SK-N-MC (cell line): ENCODE results near the gene RELN.

ENCODE experiments used
- DNase-seq: peaks from one replicate; pipeline ENCODE4 v3.0.0-alpha.2; 2011; ENCODE audit warnings: low read depth, low spot score
- H3K27ac ChIP-seq: fragments of 200-600 bp; sonication (generic); 2 replicates; pipeline ENCODE4 v1.5.1; 2016; ENCODE audit warnings: mixed run types
- H3K36me3 ChIP-seq: fragments of 200-600 bp; sonication (generic); 2 replicates; pipeline ENCODE4 v1.6.1; 2017; ENCODE audit warnings: antibody characterized with exemption, low read length, mixed read lengths; ENCODE audit not compliant: insufficient read depth
- H3K4me3 ChIP-seq: fragments of 200-600 bp; sonication (generic); 2 replicates; pipeline ENCODE4 v1.5.1; 2016
- H3K9ac ChIP-seq: fragments of 200-600 bp; sonication (generic); 2 replicates; pipeline ENCODE4 v1.8.0; 2017; ENCODE audit warnings: mixed run types, mixed read lengths; ENCODE audit not compliant: insufficient read length
- H3K9me3 ChIP-seq: fragments of 200-600 bp; sonication (generic); 2 replicates; pipeline ENCODE4 v1.6.1; 2017; ENCODE audit warnings: low read depth, mild to moderate bottlenecking, antibody characterized with exemption, low read length, moderate library complexity, mixed read lengths
- EZH2 ChIP-seq: fragments of 200-600 bp; sonication (generic); IDR thresholded peaks from one replicate; pipeline ENCODE4 v1.6.1; 2017; ENCODE audit warnings: antibody characterized with exemption
- FOXP2 ChIP-seq: optimal IDR thresholded peaks from 2 replicates; pipeline ENCODE3; 2011; ENCODE audit warnings: mild to moderate bottlenecking, moderate library complexity; ENCODE audit not compliant: insufficient read depth; ENCODE audit errors: extremely low read length, control extremely low read depth
- POLR2AphosphoS5 ChIP-seq: IDR thresholded peaks from 2 replicates; pipeline ENCODE4 v1.6.1; 2012; ENCODE audit warnings: mild to moderate bottlenecking, low read depth, low read length, borderline replicate concordance

Gene RELN

DNA sequence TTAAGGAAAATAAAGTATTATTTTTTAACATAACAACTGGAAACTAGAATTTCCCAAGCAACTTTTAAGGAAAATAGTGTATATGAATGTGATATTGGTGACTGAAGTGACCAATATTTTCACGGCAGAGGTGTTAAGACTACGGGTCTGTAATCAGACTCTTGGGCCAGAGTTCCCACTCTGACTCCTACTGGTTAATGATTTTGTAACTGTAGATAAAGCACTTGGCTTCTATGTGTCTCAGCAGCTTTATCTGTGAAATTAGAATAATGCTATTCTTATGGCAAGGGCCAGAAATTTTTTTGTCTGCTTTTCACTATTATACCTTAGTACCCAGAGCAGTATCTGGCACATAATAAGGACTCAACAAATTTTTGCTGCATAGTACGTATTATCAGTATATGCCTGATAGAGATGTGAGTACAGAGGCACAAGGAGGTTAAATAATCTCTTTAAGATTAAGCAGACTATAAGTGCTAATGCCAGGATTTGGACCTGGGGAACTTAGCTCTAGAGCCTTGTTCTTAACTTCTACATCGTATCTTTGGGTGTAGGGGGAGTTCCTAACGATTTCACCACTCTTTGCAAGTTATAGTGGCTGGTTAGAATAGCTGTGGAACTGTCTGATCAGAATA is 357.3 kb downstream of the RELN start:
- Histone ChIP-seq H3K36me3 (no peaks in the 10 kb centered on the region), H3K27ac (no peak overlapping the region), H3K9ac (no peak overlapping the region), H3K9me3 (no peaks in the 10 kb centered on the region), H3K4me3 (no peak overlapping the region)
- DNase-seq: no peak
- TF ChIP-seq EZH2 (no peak), POLR2AphosphoS5 (no peak)

DNA sequence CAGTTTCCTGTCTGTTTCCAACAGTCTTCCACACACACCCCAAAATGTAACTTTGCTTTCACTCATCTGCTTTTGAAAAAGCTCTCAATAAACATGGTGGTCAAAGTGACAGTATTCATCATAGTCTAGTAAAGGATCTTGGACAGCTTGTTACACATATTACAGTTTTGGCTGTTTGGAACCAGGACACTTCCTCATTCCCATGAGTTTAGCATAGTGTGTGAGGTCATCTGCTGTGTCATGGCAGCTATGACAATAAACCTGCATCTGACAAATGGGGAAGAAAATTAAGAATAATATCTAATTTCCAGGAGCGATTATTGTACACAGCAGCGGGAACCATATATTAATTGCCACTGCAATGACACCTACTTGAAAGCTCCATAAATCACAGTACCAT is 359.1 kb downstream of the RELN start:
- H3K9me3 ChIP-seq: no peaks in the 10 kb centered on the region
- H3K4me3 ChIP-seq: no peak overlapping the region
- H3K36me3 ChIP-seq: no peaks in the 10 kb centered on the region
- no peak overlapping the region for H3K27ac ChIP-seq
- no peak for DNase-seq
- TF ChIP-seq EZH2 (no peak), FOXP2 (no peak), POLR2AphosphoS5 (no peak)
- no peak overlapping the region for H3K9ac ChIP-seq

DNA sequence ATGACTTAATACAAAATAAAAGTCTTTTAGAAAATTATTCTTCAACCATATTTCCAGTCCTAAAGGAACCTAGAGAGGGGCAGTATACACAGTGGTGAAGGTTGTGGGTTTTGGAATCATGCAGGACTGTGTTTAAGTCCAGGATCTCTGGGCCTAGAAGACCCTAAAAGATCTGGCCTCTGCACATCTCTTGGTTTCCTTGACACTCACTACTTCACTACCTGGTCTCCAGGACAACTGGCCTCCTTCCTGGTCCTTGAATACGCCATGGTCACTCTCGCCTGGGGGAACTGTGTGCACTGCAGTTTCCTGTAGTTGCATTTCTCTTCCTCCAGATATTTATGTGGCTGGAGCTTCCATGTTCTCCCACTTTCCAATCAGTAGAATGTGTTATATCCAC is 360.7 kb downstream of the RELN start:
- Histone ChIP-seq H3K36me3 (no peaks in the 10 kb centered on the region), H3K27ac (no peak overlapping the region), H3K4me3 (no peak overlapping the region), H3K9ac (no peak overlapping the region), H3K9me3 (no peaks in the 10 kb centered on the region)
- no peak for DNase-seq
- no peak for TF ChIP-seq FOXP2
- no peak for TF ChIP-seq EZH2
- no peak for TF ChIP-seq POLR2AphosphoS5

DNA sequence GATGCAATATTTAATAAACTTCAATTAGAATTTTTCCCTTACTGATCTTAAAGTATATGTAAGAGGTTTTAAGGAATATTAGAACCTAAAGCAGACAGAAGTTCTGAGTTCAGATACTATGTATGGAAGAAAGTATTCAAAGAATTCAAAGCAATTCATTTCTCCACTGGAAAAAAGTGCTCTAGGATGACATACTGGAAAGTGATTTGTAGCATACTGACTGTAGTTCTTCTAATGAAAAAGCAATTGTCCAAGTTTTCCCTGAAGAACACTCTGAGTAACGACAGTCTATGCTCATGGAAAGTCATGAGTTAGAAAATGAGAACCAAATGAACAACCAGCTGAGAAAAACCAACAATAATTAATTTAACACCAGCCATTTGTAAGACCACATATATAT is 362.7 kb downstream of the RELN start:
- DNase-seq: no peak
- TF ChIP-seq EZH2 (no peak), FOXP2 (no peak), POLR2AphosphoS5 (no peak)
- H3K4me3 ChIP-seq: no peak overlapping the region
- no peaks in the 10 kb centered on the region for H3K9me3 ChIP-seq
- H3K36me3 ChIP-seq: no peaks in the 10 kb centered on the region
- no peak overlapping the region for H3K9ac ChIP-seq
- no peak overlapping the region for H3K27ac ChIP-seq

DNA sequence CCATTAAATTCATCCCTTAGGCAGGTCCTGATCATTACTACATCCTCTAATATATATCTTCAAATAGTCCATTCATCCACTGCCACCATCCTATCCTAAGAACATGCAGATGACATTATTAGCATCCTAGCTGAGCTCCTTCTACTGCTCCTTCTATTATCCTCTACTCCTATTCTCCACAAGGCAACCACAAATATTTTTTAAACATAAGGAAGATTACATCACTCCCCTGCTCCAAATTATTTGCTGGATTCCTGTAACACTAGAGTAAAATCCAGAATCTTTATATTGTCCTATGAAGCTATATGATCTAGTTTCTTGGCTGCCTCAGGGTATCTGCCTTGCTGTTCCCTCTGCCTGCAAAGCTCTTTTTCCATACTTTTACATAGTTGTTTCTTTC is 367.2 kb downstream of the RELN start:
- Histone ChIP-seq H3K9me3 (no peaks in the 10 kb centered on the region), H3K4me3 (no peak overlapping the region), H3K36me3 (no peaks in the 10 kb centered on the region), H3K9ac (no peak overlapping the region), H3K27ac (no peak overlapping the region)
- no peak for DNase-seq
- TF ChIP-seq POLR2AphosphoS5: no peak
- no peak for TF ChIP-seq FOXP2
- TF ChIP-seq EZH2: no peak

DNA sequence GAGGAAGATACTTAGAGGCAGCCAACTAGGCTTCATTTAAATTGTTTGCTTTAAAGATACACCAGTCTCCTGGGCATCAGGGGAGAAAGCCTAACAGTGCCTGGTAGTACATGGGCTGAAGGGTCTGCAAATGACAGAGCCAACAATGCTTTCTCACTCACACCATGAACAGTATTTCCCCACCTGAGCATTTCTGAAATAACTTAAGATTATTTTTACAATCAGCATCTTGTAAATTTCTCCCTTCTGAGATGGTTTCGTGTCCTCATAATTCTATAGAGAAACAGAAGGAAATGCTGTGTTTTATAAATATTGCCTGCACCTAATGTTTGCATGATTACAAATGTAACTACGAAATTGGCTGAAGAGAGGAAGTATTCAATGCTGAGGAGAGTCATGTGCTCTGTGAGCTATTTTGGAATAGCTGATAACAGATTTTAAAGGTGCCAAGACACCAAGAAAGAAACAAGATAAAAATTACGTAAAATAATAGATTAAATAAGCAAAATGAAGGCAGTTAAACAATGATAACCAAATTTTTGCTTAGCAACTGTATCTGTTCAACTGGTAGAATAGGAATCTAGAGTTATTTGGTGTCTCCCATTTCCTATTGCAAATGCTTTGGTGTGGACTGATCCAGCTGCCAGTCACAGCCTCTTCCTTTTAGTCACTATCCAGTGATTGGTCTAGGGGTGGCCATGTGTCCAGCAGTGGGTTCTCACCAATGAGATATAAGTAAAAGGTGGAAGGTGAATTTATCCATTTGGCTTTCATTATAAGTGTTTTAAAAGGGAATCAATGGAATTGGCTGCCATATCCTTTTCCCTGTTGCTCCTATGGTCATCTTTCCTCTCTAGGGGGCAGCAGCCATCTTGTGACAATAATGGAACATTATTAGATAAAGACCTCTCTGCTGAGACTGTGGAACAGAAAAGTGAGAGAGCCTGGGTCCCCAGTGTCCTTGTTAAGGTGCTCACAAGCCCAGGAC is 375.5 kb downstream of the RELN start:
- TF ChIP-seq POLR2AphosphoS5 (no peak), EZH2 (no peak), FOXP2 (no peak)
- Histone ChIP-seq H3K4me3 (no peak overlapping the region), H3K36me3 (no peaks in the 10 kb centered on the region), H3K9me3 (no peaks in the 10 kb centered on the region), H3K27ac (no peak overlapping the region), H3K9ac (no peak overlapping the region)
- no peak for DNase-seq

DNA sequence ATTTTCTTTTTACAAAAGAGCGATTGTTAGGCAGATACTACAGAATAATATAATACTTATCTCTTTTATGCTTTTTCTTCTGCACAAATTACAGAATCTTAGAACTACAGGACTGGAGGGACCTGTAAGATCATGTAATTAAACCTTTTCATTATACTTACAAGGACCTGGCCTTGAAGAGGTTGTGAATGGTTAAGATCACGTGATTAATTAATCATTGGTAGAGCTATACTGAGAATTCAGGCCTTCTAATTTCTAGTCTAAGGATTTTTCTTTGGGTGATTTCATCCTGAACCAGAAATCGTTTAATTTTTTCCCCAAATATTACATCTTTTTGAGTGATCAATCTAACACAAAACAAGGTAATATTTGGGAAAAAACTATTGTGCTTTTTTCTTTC is 379.7 kb downstream of the RELN start:
- DNase-seq: no peak
- no peak overlapping the region for H3K27ac ChIP-seq
- TF ChIP-seq EZH2 (no peak), POLR2AphosphoS5 (no peak), FOXP2 (no peak)
- H3K36me3 ChIP-seq: no peaks in the 10 kb centered on the region
- H3K4me3 ChIP-seq: no peak overlapping the region
- H3K9me3 ChIP-seq: no peaks in the 10 kb centered on the region
- H3K9ac ChIP-seq: no peak overlapping the region

DNA sequence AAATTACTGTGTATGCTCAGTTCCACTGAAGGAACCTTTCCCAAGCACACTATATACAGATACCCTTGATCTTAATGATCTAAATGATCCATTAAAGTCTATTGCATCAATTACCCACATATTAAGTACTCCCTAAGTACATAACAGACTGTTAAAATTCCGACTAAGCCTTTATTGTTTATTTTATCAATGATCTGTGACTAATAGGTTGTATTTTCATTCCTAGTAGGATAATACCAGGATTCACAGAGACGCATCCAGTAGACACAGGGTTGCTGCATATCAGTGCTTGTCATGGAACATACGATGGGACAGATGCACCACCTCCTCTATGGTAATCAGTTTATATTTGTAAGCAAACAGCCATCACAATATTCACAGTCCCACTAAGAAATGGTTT is 383.8 kb downstream of the RELN start:
- DNase-seq: no peak
- H3K27ac ChIP-seq: no peak overlapping the region

More for the DNA sequence above, 383.8 kb downstream of the RELN start:
- no peak overlapping the region for H3K4me3 ChIP-seq
- H3K36me3 ChIP-seq: no peaks in the 10 kb centered on the region
- TF ChIP-seq POLR2AphosphoS5: no peak
- TF ChIP-seq EZH2: no peak
- TF ChIP-seq FOXP2: no peak
- H3K9me3 ChIP-seq: no peaks in the 10 kb centered on the region
- H3K9ac ChIP-seq: no peak overlapping the region
